ENCODE results near the gene ERLIN1.

ERLIN1 gene

GRCh38 chr10:100185364-100186252, at the start of gene ERLIN1:
ERLIN1 (minus strand) TSS chr10:100186029; CDS start chr10:100185626, 403 bp downstream.
- DNase-seq: peak; percentile 95 to 97

DNA sequence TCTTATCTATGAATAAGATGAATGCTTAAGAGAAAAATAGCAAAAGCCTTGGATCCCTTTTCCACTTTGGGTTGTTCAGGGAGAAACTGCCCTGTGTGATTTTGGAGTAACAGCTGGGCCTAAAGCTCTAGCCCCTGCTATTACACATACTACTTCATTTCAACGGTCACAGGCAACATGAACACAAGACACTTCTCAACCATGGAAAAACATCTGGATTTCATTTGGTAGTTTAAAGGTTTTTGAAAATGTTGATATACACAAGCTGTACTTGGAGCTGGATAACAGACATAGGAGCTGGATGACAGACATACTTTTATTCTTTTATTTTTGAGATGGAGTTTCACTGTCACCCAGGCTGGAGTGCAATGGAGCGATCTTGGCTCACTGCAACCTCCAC, 46.3 kb upstream of the ERLIN1 start:
- DNase-seq: no peak

GRCh38 chr10:100229819-100230422, 44.1 kb upstream of the ERLIN1 start:
- no peak for DNase-seq

DNA sequence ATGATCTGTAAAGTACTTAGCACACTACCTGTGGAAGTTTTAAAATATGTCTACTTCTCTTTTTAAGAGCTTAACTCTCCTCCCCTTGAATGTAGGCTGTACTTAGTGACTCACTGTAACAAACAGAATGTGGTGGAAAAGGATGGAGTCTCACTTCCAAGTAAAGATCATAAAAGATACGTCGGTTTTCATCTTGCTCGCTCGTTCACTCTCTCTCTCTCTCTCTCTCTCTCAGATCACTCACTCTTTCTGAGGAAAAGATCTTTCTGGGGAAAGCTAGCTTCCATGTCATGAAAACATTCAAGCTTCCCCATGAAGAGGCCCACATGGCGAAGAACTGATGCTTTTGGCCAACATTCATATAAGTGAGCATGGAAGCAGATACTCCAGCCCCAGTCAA, 38.0 kb upstream of the ERLIN1 start:
- peak; percentile 25 to 52 for DNase-seq

- no peak for DNase-seq
Measured at GRCh38 chr10:100222529-100222928, 36.7 kb upstream of the ERLIN1 start.

- no peak for DNase-seq
Measured at GRCh38 chr10:100216006-100216405, 30.2 kb upstream of the ERLIN1 start.

DNA sequence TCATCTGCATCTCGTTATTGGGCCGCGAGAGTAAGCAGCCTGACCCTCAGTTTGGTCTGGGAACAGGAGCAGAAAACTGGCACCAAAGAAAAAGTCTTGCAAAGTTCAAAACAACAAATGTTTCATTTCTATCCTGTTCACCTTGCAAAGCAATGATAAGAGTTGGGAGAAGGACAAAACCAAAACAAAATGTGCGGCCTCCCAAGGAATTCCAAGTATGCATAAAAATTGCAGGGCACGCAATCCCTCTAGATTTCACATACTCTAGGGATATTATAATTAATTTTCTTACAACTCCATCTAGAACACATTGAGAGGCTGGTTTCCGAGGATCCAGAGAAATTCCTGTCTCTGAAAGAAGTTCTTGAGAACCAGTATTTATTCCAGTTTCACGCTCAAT, 23.5 kb upstream of the ERLIN1 start:
- DNase-seq: no peak

- DNase-seq: no peak
Measured at GRCh38 chr10:100208276-100208675, 22.4 kb upstream of the ERLIN1 start.

- no peak for DNase-seq
Measured at GRCh38 chr10:100204370-100204769, 18.5 kb upstream of the ERLIN1 start.

DNA sequence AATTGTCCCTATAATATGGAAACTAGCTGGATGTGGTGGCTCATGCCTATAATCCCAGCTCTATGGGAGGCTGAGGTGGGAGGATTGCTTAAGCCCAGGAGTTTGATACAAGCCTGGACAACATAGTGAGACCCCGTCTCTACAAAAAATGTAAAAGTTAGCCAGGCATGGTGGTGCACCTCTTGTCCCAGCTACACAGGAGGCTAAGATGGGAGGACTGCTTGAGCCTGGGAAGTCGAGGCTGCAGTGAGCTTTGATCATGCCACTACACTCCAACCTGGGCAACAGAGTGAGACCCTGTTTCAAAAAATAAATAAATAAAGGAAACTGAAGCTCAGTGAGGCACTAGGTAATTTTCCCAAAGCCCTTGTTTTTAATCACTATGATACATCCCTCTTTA, 15.7 kb upstream of the ERLIN1 start:
- DNase-seq: no peak

DNA sequence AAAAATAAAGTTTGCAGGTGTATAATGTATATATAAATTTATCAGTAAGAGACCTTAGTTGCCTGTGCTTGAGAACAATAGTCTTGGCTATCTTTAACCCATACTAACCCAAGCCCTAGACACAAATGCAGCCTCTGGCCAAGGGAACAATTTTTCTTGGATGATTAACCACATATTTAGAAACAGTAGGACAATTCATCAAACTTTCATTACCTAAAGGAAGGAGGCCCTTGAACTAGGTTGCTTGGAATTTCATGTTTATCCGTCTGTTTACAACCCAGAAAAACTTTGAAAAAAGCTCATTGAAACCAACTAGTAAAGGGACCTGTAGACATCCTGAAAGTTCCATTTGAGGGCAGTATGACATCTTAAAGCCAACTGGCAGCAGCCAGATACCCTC, 8.9 kb upstream of the ERLIN1 start:
- DNase-seq: no peak

DNA sequence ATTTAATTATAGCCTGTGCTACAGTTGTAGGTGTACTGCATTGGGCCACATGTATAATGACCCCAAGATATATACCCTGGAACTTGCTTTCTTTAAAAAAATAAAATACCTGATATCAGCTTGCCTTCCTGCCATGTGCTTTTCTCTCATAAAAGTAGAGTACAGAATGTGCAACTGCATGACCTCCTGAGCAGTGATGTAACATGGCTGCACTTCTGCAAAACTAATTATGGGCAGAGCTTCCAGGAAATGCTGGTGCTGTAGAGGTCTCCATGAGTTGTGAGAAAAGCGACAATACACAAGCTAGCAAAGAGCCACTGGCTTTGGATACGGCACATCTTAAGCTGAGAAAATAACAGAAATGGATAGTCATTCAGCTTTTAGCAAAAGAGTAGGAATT, 6.5 kb upstream of the ERLIN1 start:
- DNase-seq: peak; percentile 69 to 88

DNA sequence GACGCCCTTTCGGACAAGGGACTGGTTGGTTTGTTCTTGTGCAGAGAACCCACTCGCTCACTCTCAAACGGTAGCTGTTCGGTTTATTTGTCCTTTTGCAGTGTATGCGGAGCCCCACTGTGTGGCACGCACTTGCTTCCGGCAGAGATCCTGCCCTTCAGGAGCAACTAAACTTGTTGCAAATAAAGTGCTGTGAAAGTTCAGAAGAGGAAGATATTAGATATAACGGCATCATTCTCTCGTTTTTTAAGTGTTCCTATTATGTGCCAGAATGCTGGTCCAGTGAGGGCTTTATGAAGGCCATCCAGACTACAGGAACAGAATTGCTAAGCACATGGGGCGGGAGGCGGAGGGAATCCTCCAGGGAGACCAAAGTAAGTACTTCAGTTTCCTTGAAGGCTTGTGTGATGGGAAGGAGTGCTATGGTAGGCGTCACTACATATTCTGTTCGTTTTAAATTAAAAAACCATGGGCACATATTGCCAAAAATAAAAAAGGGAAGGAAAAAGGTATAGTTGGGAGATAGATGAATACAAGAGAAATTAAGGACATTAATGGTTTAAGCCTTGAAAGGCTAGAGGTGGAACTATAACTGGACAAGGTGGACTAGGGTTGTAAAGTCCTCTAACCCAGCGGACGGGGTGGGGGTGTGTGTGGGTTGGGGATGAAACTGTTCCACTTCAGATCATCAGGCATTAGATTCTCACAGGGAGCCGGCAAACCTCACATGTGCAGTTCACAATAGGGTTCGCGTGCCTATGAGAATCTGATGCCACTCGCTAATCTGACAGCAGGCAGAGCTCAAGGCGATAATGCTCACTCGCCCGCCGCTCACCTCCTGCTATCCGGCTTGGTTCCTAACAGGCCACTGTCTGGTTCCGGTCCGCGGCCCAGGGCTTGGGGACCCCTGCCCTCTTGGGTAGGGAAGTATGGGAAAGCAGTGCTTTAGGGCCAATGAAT, 704 bp upstream of the ERLIN1 start:
- DNase-seq: peak; percentile 73 to 77

- peak; percentile 82 to 90 for DNase-seq
Measured at GRCh38 chr10:100184840-100185239, 989 bp downstream of the ERLIN1 start.

GRCh38 chr10:100184426-100184825, 1.4 kb downstream of the ERLIN1 start:
- no peak for DNase-seq

DNA sequence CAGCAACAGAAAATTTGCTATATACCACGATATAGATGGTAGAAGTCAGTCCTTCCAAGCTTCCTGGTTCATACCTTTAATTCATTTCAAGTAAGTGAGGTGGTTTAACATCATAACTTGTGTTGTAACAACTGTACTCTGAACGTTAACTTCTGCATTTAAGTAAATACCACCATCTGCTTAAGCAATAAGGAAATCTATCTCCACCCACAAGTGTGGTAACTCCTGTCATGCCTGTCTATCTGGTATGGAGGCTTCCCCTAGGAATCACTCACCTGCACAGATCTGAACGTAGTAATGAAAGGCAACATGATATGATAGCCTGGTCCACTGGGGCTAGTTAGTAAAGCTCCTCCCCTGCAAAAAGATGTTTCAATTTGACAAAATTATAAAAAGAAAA, 2.3 kb downstream of the ERLIN1 start:
- DNase-seq: peak; percentile 98

DNA sequence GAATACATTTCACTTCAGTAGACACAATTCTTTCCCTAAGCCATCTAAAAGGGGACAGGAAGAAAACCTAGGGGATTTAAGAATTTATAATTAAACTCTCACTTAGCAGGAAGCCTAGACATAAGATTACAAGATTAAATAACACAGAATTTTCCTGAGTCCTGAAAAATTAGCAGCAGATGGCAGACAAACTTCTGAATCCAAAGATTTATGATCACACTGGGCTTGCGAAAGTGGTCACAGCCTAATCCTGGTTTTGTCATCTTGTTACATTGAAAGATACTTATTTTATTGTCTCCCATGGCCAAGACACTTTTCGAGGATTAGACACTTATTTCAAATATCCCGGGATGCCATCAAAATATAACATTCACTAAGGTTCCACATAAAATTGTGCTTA, 2.9 kb downstream of the ERLIN1 start:
- no peak for DNase-seq

DNA sequence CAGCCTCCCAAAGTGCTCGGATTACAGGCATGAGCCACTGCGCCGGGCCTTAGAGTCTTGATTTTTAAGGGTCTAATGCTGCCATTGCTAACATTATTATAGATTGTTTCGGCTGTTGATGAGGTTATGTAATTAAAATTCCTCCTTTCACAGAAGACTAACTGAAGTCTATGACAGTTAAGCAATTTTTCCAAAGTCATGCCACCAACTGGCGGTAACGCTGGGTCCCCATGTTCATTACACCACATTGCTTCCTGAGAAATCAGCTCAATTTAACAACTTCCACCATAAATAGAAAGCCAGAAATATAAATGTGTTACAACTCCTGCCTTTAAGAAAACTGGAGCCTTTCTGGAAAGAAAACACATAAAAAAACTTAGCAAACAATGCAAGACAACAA, 3.5 kb downstream of the ERLIN1 start:
- DNase-seq: peak; percentile 63 to 82

DNA sequence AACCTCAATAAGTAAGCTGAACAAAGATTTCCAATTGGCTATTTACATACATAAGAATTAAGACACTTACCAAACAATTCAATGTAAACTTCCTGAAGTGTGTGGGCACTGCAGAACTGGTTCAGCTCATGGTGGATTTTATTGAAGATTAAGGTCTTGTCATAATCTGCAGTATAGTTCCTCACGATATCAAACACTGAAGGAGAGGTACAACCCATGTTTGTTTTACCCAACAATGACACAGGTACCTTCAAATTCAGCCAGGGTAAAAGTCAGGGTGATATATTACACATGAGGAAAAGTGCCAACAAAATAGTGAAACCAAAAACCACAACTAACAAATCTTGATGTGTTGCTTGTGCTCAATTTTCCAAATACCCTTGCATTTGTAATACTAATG, 10.0 kb downstream of the ERLIN1 start:
- DNase-seq: no peak

- DNase-seq: no peak
Measured at GRCh38 chr10:100174699-100175677, 10.8 kb downstream of the ERLIN1 start.

- DNase-seq: no peak
Measured at GRCh38 chr10:100173035-100173434, 12.8 kb downstream of the ERLIN1 start.

DNA sequence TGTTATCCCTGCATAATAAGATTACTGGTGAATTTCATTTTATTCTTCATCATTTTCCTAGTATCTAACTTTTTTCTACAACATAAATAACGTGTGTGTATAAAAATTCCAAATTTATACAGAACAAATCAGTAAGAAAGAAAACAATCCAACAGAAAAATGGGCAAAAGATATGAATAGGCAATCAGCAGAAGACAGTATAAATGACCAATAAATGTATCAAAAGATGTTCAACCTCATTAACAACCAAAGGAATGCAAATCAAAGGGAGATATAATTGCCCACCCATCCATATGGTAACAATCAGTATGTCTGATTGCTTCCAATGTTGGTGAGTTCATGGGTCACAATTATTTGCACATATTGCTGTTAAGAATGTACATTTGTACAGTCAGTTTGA, 13.5 kb downstream of the ERLIN1 start:
- DNase-seq: no peak
